ENCODE measurements around the gene PRSS12.

PRSS12 gene

GRCh38 chr4:118356731-118357130, 3.9 kb upstream of the PRSS12 start:
- DNase-seq: no peak

- DNase-seq: no peak
Measured at GRCh38 chr4:118356111-118356510, 3.3 kb upstream of the PRSS12 start.

- no peak for DNase-seq
Measured at GRCh38 chr4:118354913-118355312, 2.1 kb upstream of the PRSS12 start.

- DNase-seq: no peak
Measured at GRCh38 chr4:118353534-118354030, 779 bp upstream of the PRSS12 start.

- no peak for DNase-seq
Measured at GRCh38 chr4:118351851-118352827, 664 bp downstream of the PRSS12 start.

- DNase-seq: no peak
Measured at GRCh38 chr4:118350961-118351360, 1.8 kb downstream of the PRSS12 start.

- DNase-seq: no peak
Measured at GRCh38 chr4:118348886-118349285, 3.9 kb downstream of the PRSS12 start.

- no peak for DNase-seq
Measured at GRCh38 chr4:118346495-118346894, 6.3 kb downstream of the PRSS12 start.

- no peak for DNase-seq
Measured at GRCh38 chr4:118345813-118346212, 7.0 kb downstream of the PRSS12 start.

- DNase-seq: no peak
Measured at GRCh38 chr4:118344801-118345200, 8.0 kb downstream of the PRSS12 start.

GRCh38 chr4:118343501-118343900, 9.3 kb downstream of the PRSS12 start:
- no peak for DNase-seq

- no peak for DNase-seq
Measured at GRCh38 chr4:118340109-118340508, 12.7 kb downstream of the PRSS12 start.

- DNase-seq: no peak
Measured at GRCh38 chr4:118338981-118339765, 13.6 kb downstream of the PRSS12 start.

GRCh38 chr4:118338518-118338917, 14.3 kb downstream of the PRSS12 start:
- DNase-seq: no peak

GRCh38 chr4:118337954-118338353, 14.8 kb downstream of the PRSS12 start:
- DNase-seq: no peak

GRCh38 chr4:118335774-118336173, 17.0 kb downstream of the PRSS12 start:
- DNase-seq: no peak

- DNase-seq: no peak
Measured at GRCh38 chr4:118335324-118335723, 17.5 kb downstream of the PRSS12 start.

GRCh38 chr4:118331352-118331751, 21.5 kb downstream of the PRSS12 start:
- DNase-seq: no peak

GRCh38 chr4:118329849-118330248, 23.0 kb downstream of the PRSS12 start:
- no peak for DNase-seq

- no peak for DNase-seq
Measured at GRCh38 chr4:118327554-118328241, 25.1 kb downstream of the PRSS12 start.

- no peak for DNase-seq
Measured at GRCh38 chr4:118326585-118326984, 26.2 kb downstream of the PRSS12 start.

GRCh38 chr4:118325431-118325830, 27.4 kb downstream of the PRSS12 start:
- no peak for DNase-seq

Data from cerebellar nuclear complex (tissue), 1 donor.